ENCODE results near the gene CNOT9. TPM values are rescaled to one million over a fixed set of nuclear protein-coding genes. Genes with fewer than 3 reads are reported as not detected.
A peak's percentile ranks its signal among the peaks of the same experiment; 100 is the strongest.

Gene CNOT9
- total RNA-seq, 2 donors from 2014 or later = 36.0 to 52.5 TPM

- peak; percentile 45 for DNase-seq
- peak overlapping the region; percentile 79 for H3K27ac ChIP-seq
- no peaks in the 10 kb centered on the region for H3K36me3 ChIP-seq
- H3K4me1 ChIP-seq = peaks cover 3% of the 10 kb centered on the region
- no peak for TF ChIP-seq CTCF (IDR thresholded peaks at IDR 0.05)
- H3K27me3 ChIP-seq = no peaks in the 10 kb centered on the region
- intact Hi-C loops (cut with DNase I) = no loop called here
- H3K4me3 ChIP-seq = peak overlapping the region; percentile 63
- no peaks in the 10 kb centered on the region for H3K9me3 ChIP-seq
- peak overlapping the region; percentile 80 to 85 for H3K9ac ChIP-seq (ENCODE audit: low read depth in 2 of 2, low read length in 2 of 2)
These were observed 396 bp downstream of the CNOT9 start for GRCh38 chr2:218569038-218569431.

- H3K9me3 ChIP-seq = no peaks in the 10 kb centered on the region
- H3K36me3 ChIP-seq = no peaks in the 10 kb centered on the region
- peaks cover 3% of the 10 kb centered on the region for H3K4me1 ChIP-seq
- H3K9ac ChIP-seq (ENCODE audit: low read depth in 2 of 2, low read length in 2 of 2) = peak overlapping the region; percentile 80 to 85
- DNase-seq = peak; percentile 29
- H3K27ac ChIP-seq = peak overlapping the region; percentile 79
- no peaks in the 10 kb centered on the region for H3K27me3 ChIP-seq
- TF ChIP-seq CTCF (IDR thresholded peaks at IDR 0.05) = no peak
- intact Hi-C loops (cut with DNase I) = no loop called here
- H3K4me3 ChIP-seq = peak overlapping the region; percentile 63
These were observed 1.2 kb downstream of the CNOT9 start for GRCh38 chr2:218569661-218570500.

GRCh38 chr2:218570850-218571249, 2.2 kb downstream of the CNOT9 start:
- H3K27ac ChIP-seq = no peak overlapping the region
- TF ChIP-seq CTCF (IDR thresholded peaks at IDR 0.05) = no peak
- H3K27me3 ChIP-seq = no peaks in the 10 kb centered on the region
- intact Hi-C loops (cut with DNase I) = no loop called here
- DNase-seq = no peak
- no peaks in the 10 kb centered on the region for H3K36me3 ChIP-seq
- H3K9me3 ChIP-seq = no peaks in the 10 kb centered on the region
- peaks cover 3% of the 10 kb centered on the region for H3K4me1 ChIP-seq
- H3K4me3 ChIP-seq = no peak overlapping the region
- H3K9ac ChIP-seq (ENCODE audit: low read depth in 2 of 2, low read length in 2 of 2) = no peak overlapping the region

GRCh38 chr2:218576854-218577253, 8.2 kb downstream of the CNOT9 start:
- no peak overlapping the region for H3K27ac ChIP-seq
- no peak overlapping the region for H3K4me3 ChIP-seq
- no peaks in the 10 kb centered on the region for H3K9me3 ChIP-seq
- no peaks in the 10 kb centered on the region for H3K27me3 ChIP-seq
- no peaks in the 10 kb centered on the region for H3K4me1 ChIP-seq
- H3K9ac ChIP-seq (ENCODE audit: low read depth in 2 of 2, low read length in 2 of 2) = no peak overlapping the region
- no peak for DNase-seq
- H3K36me3 ChIP-seq = no peaks in the 10 kb centered on the region
- no peak for TF ChIP-seq CTCF (IDR thresholded peaks at IDR 0.05)
- intact Hi-C loops (cut with DNase I) = no loop called here

GRCh38 chr2:218577482-218578220, 9.0 kb downstream of the CNOT9 start:
- Histone ChIP-seq H3K4me1 (no peaks in the 10 kb centered on the region), H3K27me3 (no peaks in the 10 kb centered on the region), H3K4me3 (no peak overlapping the region), H3K36me3 (no peaks in the 10 kb centered on the region), H3K27ac (no peak overlapping the region), H3K9ac (ENCODE audit: low read depth in 2 of 2, low read length in 2 of 2) (no peak overlapping the region), H3K9me3 (no peaks in the 10 kb centered on the region)
- TF ChIP-seq CTCF (IDR thresholded peaks at IDR 0.05) = no peak
- DNase-seq = no peak
- intact Hi-C loops (cut with DNase I) = no loop called here
